Hepatocyte (in vitro differentiated cells): ENCODE data around the gene KIAA0930. TPM values are rescaled to one million over a fixed set of nuclear protein-coding genes. Genes with fewer than 3 reads are reported as not detected.

Source experiments
- DNase-seq: peaks from one replicate; pipeline ENCODE4 v3.0.0-alpha.2; 2016; ENCODE audit warnings: low spot score
- H2AFZ ChIP-seq: fragments of 200-600 bp; sonication (generic); 2 replicates; pipeline ENCODE4 v1.6.0; 2016; ENCODE audit warnings: antibody characterized with exemption, mild to moderate bottlenecking
- H3K27ac ChIP-seq: fragments of 200-600 bp; sonication (generic); 2 replicates; pipeline ENCODE4 v1.5.1; 2016; ENCODE audit warnings: mild to moderate bottlenecking
- H3K27me3 ChIP-seq: fragments of 200-600 bp; sonication (generic); 2 replicates; pipeline ENCODE4 v1.6.1; 2016
- H3K36me3 ChIP-seq: fragments of 200-600 bp; sonication (generic); replicated peaks from 2 replicates; pipeline ENCODE4 v1.5.1; 2016; ENCODE audit warnings: low read depth; ENCODE audit not compliant: insufficient read depth
- H3K4me1 ChIP-seq: fragments of 200-600 bp; sonication (generic); 2 replicates; pipeline ENCODE4 v1.5.1; 2016; ENCODE audit warnings: mild to moderate bottlenecking, moderate library complexity; ENCODE audit not compliant: insufficient read depth
- H3K4me2 ChIP-seq: fragments of 200-600 bp; sonication (generic); 2 replicates; pipeline ENCODE4 v1.6.0; 2016
- H3K4me3 ChIP-seq: fragments of 200-600 bp; sonication (generic); 2 replicates; pipeline ENCODE4 v1.5.1; 2016; ENCODE audit warnings: mild to moderate bottlenecking
- H3K79me2 ChIP-seq: fragments of 200-600 bp; sonication (generic); 2 replicates; pipeline ENCODE4 v1.6.0; 2017; ENCODE audit warnings: mild to moderate bottlenecking
- H3K9me2 ChIP-seq: fragments of 200-600 bp; sonication (generic); replicated peaks from 2 replicates; pipeline ENCODE4 v1.6.0; 2017; ENCODE audit warnings: mild to moderate bottlenecking; ENCODE audit not compliant: insufficient read depth
- H3K9me3 ChIP-seq: fragments of 200-600 bp; sonication (generic); 2 replicates; pipeline ENCODE4 v1.5.1; 2016; ENCODE audit warnings: low read depth, mild to moderate bottlenecking
- H4K20me1 ChIP-seq: fragments of 200-600 bp; sonication (generic); 2 replicates; pipeline ENCODE4 v1.6.0; 2016; ENCODE audit warnings: mild to moderate bottlenecking; ENCODE audit not compliant: insufficient read depth, poor library complexity, severe bottlenecking
- EZH2 ChIP-seq: fragments of 200-600 bp; sonication (generic); IDR thresholded peaks from 2 replicates; pipeline ENCODE4 v1.6.1; 2016; ENCODE audit warnings: antibody characterized with exemption, mild to moderate bottlenecking, borderline replicate concordance
- EZH2phosphoT487 ChIP-seq: fragments of 200-600 bp; sonication (generic); IDR thresholded peaks from one replicate; pipeline ENCODE4 v1.6.1; 2018; ENCODE audit warnings: antibody characterized with exemption, mild to moderate bottlenecking, low read depth, moderate library complexity; ENCODE audit not compliant: unreplicated experiment, severe bottlenecking
- WGBS: methylation state at CpG from one replicate; pipeline ENCODE4 v1.1.6; 2016; ENCODE audit warnings: low lambda C conversion rate; ENCODE audit errors: missing lambda C conversion rate; 5-methylcytosine and 5-hydroxymethylcytosine counted together
- polyA plus RNA-seq: library from polyadenylated mRNA; unstranded; fragments of >200 nt; fragmentation: Nextera tagmentation; extraction: Ambion mirVana; gene quantifications from 2 replicates; pipeline ENCODE4 v1.2.1, GENCODE V29; 2016
- total RNA-seq: library from RNA; depleted of rRNA; stranded (reverse); fragments of >200 nt; gene quantifications from 2 replicates; pipeline ENCODE4 v1.2.3, GENCODE V29; 2014
- TF ChIP-seq, protein P1 (sequence below): fragments of 200-600 bp; sonication (generic); IDR thresholded peaks from 2 replicates; pipeline ENCODE4 v1.5.1; 2016; ENCODE audit warnings: antibody characterized with exemption, mild to moderate bottlenecking; ENCODE audit not compliant: poor library complexity

The KIAA0930 gene
- total and polyA plus RNA-seq, 2 experiments from 2014 or later, result 30.9 to 42.0 TPM

DNA sequence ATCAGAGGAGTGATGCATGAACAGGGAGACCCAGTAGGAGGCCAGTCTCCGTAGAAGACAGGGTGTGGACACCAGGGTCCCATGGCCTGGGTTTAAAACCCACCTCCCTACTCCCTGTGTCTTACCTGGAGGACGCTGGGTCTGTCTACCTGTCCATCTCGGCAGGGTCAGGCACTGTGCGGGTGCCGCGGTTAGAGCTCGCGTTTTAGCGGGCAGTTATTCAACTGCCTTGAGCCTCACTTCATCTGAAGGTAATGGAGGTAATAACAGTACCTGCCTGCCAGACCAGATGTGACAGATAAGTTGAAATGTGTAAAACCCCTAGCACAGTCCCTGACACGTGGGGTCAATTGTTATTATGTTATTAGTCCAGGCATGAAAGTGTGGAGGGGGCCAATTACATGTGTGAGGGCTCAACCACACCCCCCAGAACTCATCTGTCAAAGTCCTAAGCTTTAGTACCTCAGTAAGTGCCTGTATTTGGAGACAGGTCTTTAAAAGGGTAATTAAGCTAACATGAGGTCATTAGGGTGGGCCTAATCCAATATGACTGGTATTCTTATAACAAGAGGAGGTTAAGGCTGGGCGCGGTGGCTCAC is 35.9 kb upstream of the KIAA0930 start:
- DNase-seq, result no peak
- H3K9me3 ChIP-seq, result no peaks in the 10 kb centered on the region
- no peak overlapping the region for H2AFZ ChIP-seq
- H3K4me2 ChIP-seq, result no peak overlapping the region
- 73% methylated on average over 12 of the region's 12 CpGs for WGBS
- H4K20me1 ChIP-seq, result no peaks in the 10 kb centered on the region
- H3K4me3 ChIP-seq, result no peak overlapping the region
- no peaks in the 10 kb centered on the region for H3K27me3 ChIP-seq
- no peak overlapping the region for H3K27ac ChIP-seq
- H3K36me3 ChIP-seq, result no peaks in the 10 kb centered on the region
- H3K4me1 ChIP-seq, result peaks cover 35% of the 10 kb centered on the region
- no peaks in the 10 kb centered on the region for H3K9me2 ChIP-seq
- H3K79me2 ChIP-seq, result no peaks in the 10 kb centered on the region
- TF ChIP-seq, protein P1, sequence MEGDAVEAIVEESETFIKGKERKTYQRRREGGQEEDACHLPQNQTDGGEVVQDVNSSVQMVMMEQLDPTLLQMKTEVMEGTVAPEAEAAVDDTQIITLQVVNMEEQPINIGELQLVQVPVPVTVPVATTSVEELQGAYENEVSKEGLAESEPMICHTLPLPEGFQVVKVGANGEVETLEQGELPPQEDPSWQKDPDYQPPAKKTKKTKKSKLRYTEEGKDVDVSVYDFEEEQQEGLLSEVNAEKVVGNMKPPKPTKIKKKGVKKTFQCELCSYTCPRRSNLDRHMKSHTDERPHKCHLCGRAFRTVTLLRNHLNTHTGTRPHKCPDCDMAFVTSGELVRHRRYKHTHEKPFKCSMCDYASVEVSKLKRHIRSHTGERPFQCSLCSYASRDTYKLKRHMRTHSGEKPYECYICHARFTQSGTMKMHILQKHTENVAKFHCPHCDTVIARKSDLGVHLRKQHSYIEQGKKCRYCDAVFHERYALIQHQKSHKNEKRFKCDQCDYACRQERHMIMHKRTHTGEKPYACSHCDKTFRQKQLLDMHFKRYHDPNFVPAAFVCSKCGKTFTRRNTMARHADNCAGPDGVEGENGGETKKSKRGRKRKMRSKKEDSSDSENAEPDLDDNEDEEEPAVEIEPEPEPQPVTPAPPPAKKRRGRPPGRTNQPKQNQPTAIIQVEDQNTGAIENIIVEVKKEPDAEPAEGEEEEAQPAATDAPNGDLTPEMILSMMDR, result no peak
- TF ChIP-seq EZH2 (no peak), EZH2phosphoT487 (no peak)

DNA sequence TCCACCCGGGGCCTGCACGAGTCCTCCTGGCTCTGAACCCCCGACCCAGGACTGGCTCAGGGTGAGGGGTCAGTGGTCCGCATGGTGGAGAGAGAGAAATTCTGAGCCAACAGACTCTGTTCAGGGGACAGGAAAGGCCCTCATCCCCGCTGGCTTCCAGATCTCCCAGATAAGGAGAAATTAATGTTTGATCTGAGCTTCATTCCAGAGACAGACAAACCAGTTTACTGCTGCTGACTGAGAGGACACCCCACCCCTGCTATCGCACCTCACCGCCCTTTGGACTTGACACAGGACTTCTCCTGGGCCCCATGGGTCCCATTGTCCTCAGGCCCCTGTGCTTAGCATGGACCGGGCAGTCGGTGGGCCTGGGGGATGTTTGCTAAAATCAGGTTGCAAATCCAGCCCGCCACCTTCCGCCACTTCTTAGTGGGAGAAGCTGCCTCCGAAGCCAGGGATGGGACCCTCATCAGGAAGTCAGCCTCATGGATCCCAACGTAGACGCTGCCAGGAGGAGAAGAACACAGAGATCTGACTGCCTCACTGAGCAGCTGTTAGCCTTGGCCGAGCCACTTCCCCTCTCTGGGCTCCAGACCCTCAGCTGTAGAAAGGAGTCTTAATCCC is 32.9 kb upstream of the KIAA0930 start:
- Histone ChIP-seq H3K4me2 (peak overlapping the region; percentile 64), H3K4me3 (no peak overlapping the region), H3K9me2 (no peaks in the 10 kb centered on the region), H3K27me3 (no peaks in the 10 kb centered on the region), H3K27ac (peak overlapping the region; percentile 99), H3K9me3 (no peaks in the 10 kb centered on the region), H3K79me2 (no peaks in the 10 kb centered on the region), H3K36me3 (no peaks in the 10 kb centered on the region), H4K20me1 (no peaks in the 10 kb centered on the region), H3K4me1 (peaks cover 39% of the 10 kb centered on the region), H2AFZ (no peak overlapping the region)
- WGBS, result 66% methylated on average over 15 of the region's 15 CpGs
- TF ChIP-seq, protein P1, result no peak
- TF ChIP-seq EZH2 (no peak), EZH2phosphoT487 (no peak)
- peak; percentile 86 for DNase-seq

- 88% methylated on average over 7 of the region's 7 CpGs for WGBS
- Histone ChIP-seq H3K79me2 (no peaks in the 10 kb centered on the region), H3K4me2 (no peak overlapping the region), H3K4me1 (peaks cover 39% of the 10 kb centered on the region), H3K27me3 (no peaks in the 10 kb centered on the region), H4K20me1 (no peaks in the 10 kb centered on the region), H3K27ac (peak overlapping the region; percentile 94), H3K9me3 (no peaks in the 10 kb centered on the region), H3K4me3 (no peak overlapping the region), H2AFZ (no peak overlapping the region), H3K9me2 (no peaks in the 10 kb centered on the region), H3K36me3 (no peaks in the 10 kb centered on the region)
- TF ChIP-seq EZH2phosphoT487 (no peak), EZH2 (no peak)
- TF ChIP-seq, protein P1, result no peak
- DNase-seq, result no peak
Measured at GRCh38 chr22:45272498-45272897, 31.8 kb upstream of the KIAA0930 start.
